Endothelial cell of umbilical vein (primary cell): ENCODE data around the gene NTF3. TPM values are rescaled to one million over a fixed set of nuclear protein-coding genes. Genes with fewer than 3 reads are reported as not detected.

Experiments
- BruUV-seq: library from RNA; stranded (reverse); fragments of 400-500 nt; replicated peaks from 2 replicates; lab custom pipeline; 2021; lab: Mats Ljungman, UMichigan
- CTCF ChIA-PET: fragments of 300-600, 350-600 bp; sonication (Branson Sonifier 250); formaldehyde crosslinking; loops from one replicate; lab custom pipeline; 2021; ENCODE audit warnings: antibody characterized with exemption, inconsistent platforms; lab: Charles Lee
- POLR2A ChIA-PET: fragments of 300-600, 350-600 bp; sonication (Branson Sonifier 250); formaldehyde crosslinking; loops from one replicate; lab custom pipeline; 2021; ENCODE audit warnings: antibody characterized with exemption, inconsistent platforms; lab: Charles Lee
- DNase-seq: peaks from one replicate; pipeline ENCODE4 v3.0.0-alpha.2; 2011; ENCODE audit warnings: low read depth, low spot score
- FAIRE-seq: peaks from 2 replicates; lab custom pipeline; 2011; peaks lifted over from hg19 to GRCh38; lab: Jason Lieb, UNC
- H2AFZ ChIP-seq: 2 replicates; pipeline ENCODE4 v1.6.0; 2012; ENCODE audit warnings: low read depth, low read length, control low read depth, inconsistent platforms
- H3K27ac ChIP-seq: 2 replicates; pipeline ENCODE4 v1.5.1; 2011; ENCODE audit warnings: low read depth, mild to moderate bottlenecking, control low read depth, low read length, moderate library complexity; ENCODE audit not compliant: insufficient read depth
- H3K27me3 ChIP-seq, 2 experiments: 2 replicates each; pipeline versions ENCODE4 v1.6.0 to v1.6.1; 2011; ENCODE audit warnings: low read length in 2 of 2, mixed read lengths in 1 of 2; ENCODE audit not compliant: control insufficient read depth in 2 of 2, insufficient read depth in 2 of 2
- H3K36me3 ChIP-seq, 2 experiments: 2 replicates in 1 of 2; 3 replicates in 1 of 2; pipeline ENCODE4 v1.5.1; 2011; ENCODE audit warnings: low read length in 2 of 2, mild to moderate bottlenecking in 1 of 2, moderate library complexity in 1 of 2; ENCODE audit not compliant: control insufficient read depth in 2 of 2, insufficient read depth in 2 of 2; ENCODE audit errors: extremely low read depth in 1 of 2
- H3K4me1 ChIP-seq: 3 replicates; pipeline ENCODE4 v1.5.1; 2011; ENCODE audit warnings: mild to moderate bottlenecking, low read length; ENCODE audit not compliant: control insufficient read depth, insufficient read depth; ENCODE audit errors: extremely low read depth
- H3K4me2 ChIP-seq: 2 replicates; pipeline ENCODE4 v1.6.1; 2011; ENCODE audit warnings: low read length, control low read depth, mixed read lengths; ENCODE audit not compliant: insufficient read depth
- H3K4me3 ChIP-seq, 3 experiments: fragments of 200-600 bp in 1 of 3; sonication (generic), shearing (Covaris generic) in 1 of 3; replicated peaks in 1 of 3; 2 replicates each; pipeline ENCODE4 v1.5.1; 2011 to 2016; ENCODE audit warnings: control low read depth in 3 of 3, low read length in 3 of 3, mild to moderate bottlenecking in 2 of 3, inconsistent platforms in 1 of 3, low read depth in 1 of 3, moderate library complexity in 1 of 3; ENCODE audit not compliant: insufficient read depth in 1 of 3
- H3K79me2 ChIP-seq: 2 replicates; pipeline ENCODE4 v1.6.0; 2012; ENCODE audit warnings: low read length, inconsistent platforms; ENCODE audit not compliant: control insufficient read depth, insufficient read depth
- H3K9ac ChIP-seq: replicated peaks from 2 replicates; pipeline ENCODE3; 2011; ENCODE audit warnings: low read length, control low read depth; ENCODE audit not compliant: insufficient read depth; ENCODE audit errors: extremely low read depth
- H3K9me1 ChIP-seq: replicated peaks from 3 replicates; pipeline ENCODE4 v1.6.0; 2011; ENCODE audit warnings: mild to moderate bottlenecking, low read length; ENCODE audit not compliant: control insufficient read depth, insufficient read depth; ENCODE audit errors: extremely low read depth
- H3K9me3 ChIP-seq: replicated peaks from 2 replicates; pipeline ENCODE4 v1.5.1; 2012; ENCODE audit warnings: low read length, inconsistent platforms; ENCODE audit not compliant: control insufficient read depth, insufficient read depth
- H4K20me1 ChIP-seq: replicated peaks from 2 replicates; pipeline ENCODE3; 2011; ENCODE audit warnings: mild to moderate bottlenecking, low read length; ENCODE audit not compliant: control insufficient read depth, insufficient read depth; ENCODE audit errors: extremely low read depth
- CTCF ChIP-seq, 2 donors: IDR thresholded peaks; 1 replicate in 1 of 2; 2 replicates in 1 of 2; pipeline ENCODE4 v1.5.1; 2011; ENCODE audit warnings: low read length in 2 of 2, mild to moderate bottlenecking in 2 of 2, moderate library complexity in 2 of 2, control low read depth in 1 of 2, inconsistent platforms in 1 of 2, low read depth in 1 of 2; ENCODE audit not compliant: insufficient read depth in 1 of 2; ENCODE audit errors: extremely low read depth in 1 of 2
- EZH2 ChIP-seq: IDR thresholded peaks from 2 replicates; pipeline ENCODE4 v1.6.1; 2012; ENCODE audit warnings: borderline replicate concordance, low read depth, mild to moderate bottlenecking, moderate library complexity, low read length, inconsistent platforms; ENCODE audit not compliant: severe bottlenecking
- FOS ChIP-seq: IDR thresholded peaks from 2 replicates; pipeline ENCODE4 v1.6.1; 2011; ENCODE audit warnings: mild to moderate bottlenecking, low read length, moderate library complexity, borderline replicate concordance; ENCODE audit not compliant: insufficient read depth
- GATA2 ChIP-seq: IDR thresholded peaks from 2 replicates; pipeline ENCODE4 v1.7.0; 2011; ENCODE audit warnings: low read depth, mild to moderate bottlenecking, moderate library complexity, mixed read lengths, low read length; ENCODE audit not compliant: insufficient read length, insufficient read depth
- JUN ChIP-seq: IDR thresholded peaks from 2 replicates; pipeline ENCODE4 v1.6.1; 2011; ENCODE audit warnings: borderline replicate concordance, low read depth; ENCODE audit not compliant: insufficient read length, insufficient read depth
- MAX ChIP-seq: IDR thresholded peaks from 2 replicates; pipeline ENCODE4 v1.6.1; 2011; ENCODE audit not compliant: insufficient read depth, insufficient read length
- MYC ChIP-seq: IDR thresholded peaks from one replicate; pipeline ENCODE4 v1.6.1; 2011; ENCODE audit warnings: mild to moderate bottlenecking, low read depth, low read length
- POLR2A ChIP-seq: IDR thresholded peaks from 2 replicates; pipeline ENCODE4 v1.6.1; 2012; ENCODE audit warnings: low read depth, mild to moderate bottlenecking, control low read depth, low read length
- POLR2AphosphoS5 ChIP-seq: IDR thresholded peaks from 2 replicates; pipeline ENCODE4 v1.6.1; 2012; ENCODE audit warnings: low read depth, mild to moderate bottlenecking, control low read depth, low read length, moderate library complexity; ENCODE audit not compliant: insufficient read depth
- dilution Hi-C: fragments of 300-500 bp; cut with MboI; formaldehyde crosslinking; loops from one replicate; pipeline ENCODE4 v1.15.0; 2019; ENCODE audit warnings: low sequenced_read_pairs; ENCODE audit not compliant: extremely low pct_ligation_motif_present
- intact Hi-C: fragments of 100-400 bp; cut with micrococcal nuclease; formaldehyde crosslinking; loops from one replicate; pipeline ENCODE4 v1.10.0; 2022
- polyA plus RNA-seq, 4 experiments: library from polyadenylated mRNA; depleted of rRNA in 3 of 4; stranded (reverse) in 3 of 4; unstranded in 1 of 4; fragments of >200 nt; gene quantifications; 2 replicates each; pipeline versions ENCODE4 v1.2.1 to v1.2.3, GENCODE V29; 2011 to 2012; ENCODE audit warnings: missing spikeins in 1 of 4
- total RNA-seq: library from RNA; stranded (reverse); gene quantifications from 2 replicates; pipeline ENCODE4 v1.2.3, GENCODE V29; 2021

NTF3 gene
- total and polyA plus RNA-seq, 2 donors (not counting 3 experiments of a cell fraction or from before 2014, with no cell fraction given), result not detected

- H3K79me2 ChIP-seq, result no peaks in the 10 kb centered on the region
- H3K9me3 ChIP-seq, result no peaks in the 10 kb centered on the region
- no peaks in the 10 kb centered on the region for H4K20me1 ChIP-seq
- dilution Hi-C loops (no loop called here), intact Hi-C loops (no loop called here)
- ChIA-PET POLR2A (no interaction called here), CTCF (interaction anchor here (1.2 kb wide), 1 partner anchor 10 kb away, joined by 4 read pairs; no protein-coding TSS in a partner anchor)
- no peak for DNase-seq
- no peak overlapping the region for H2AFZ ChIP-seq
- H3K9me1 ChIP-seq, result no peaks in the 10 kb centered on the region
- no peak overlapping the region for H3K27ac ChIP-seq
- H3K4me3 ChIP-seq, result no peak overlapping the region
- TF ChIP-seq POLR2AphosphoS5 (no peak), MYC (no peak), EZH2 (no peak), FOS (no peak), POLR2A (no peak), CTCF (IDR thresholded peaks at IDR 0.05; ENCODE audit: extremely low read depth in 1 of 2, insufficient read depth in 1 of 2, low read depth in 1 of 2, low read length in 2 of 2) (no peak), GATA2 (no peak), JUN (no peak), MAX (no peak)
- H3K4me1 ChIP-seq, result peaks cover 12% of the 10 kb centered on the region
- no peak for FAIRE-seq
- H3K36me3 ChIP-seq, result no peaks in the 10 kb centered on the region
- H3K27me3 ChIP-seq, result peaks cover 17 to 20% of the 10 kb centered on the region in 2 experiments
- BruUV-seq, result no TSS peak
- H3K9ac ChIP-seq, result no peak overlapping the region
- no peak overlapping the region for H3K4me2 ChIP-seq
Observed at GRCh38 chr12:5453466-5453865, 21.6 kb downstream of the NTF3 start.
